Stimulated activated CD8-positive, alpha-beta memory T cell treated with anti-CD3 and anti-CD28 coated beads, Interleukin-15, amount 100 ng/mL, for 4 hours (primary cell): ENCODE data around the gene TRIM66.

Experiments used
- DNase-seq, 2 donors: peaks; one replicate each; pipeline ENCODE4 v3.0.0-alpha.2; 2020; ENCODE audit warnings: low read depth in 2 of 2

TRIM66 gene

GRCh38 chr11:8573777-8574176 is 108.7 kb downstream of the TRIM66 start:
- DNase-seq: no peak

- no peak for DNase-seq
These were observed 114.8 kb downstream of the TRIM66 start for GRCh38 chr11:8567602-8568198.

- no peak for DNase-seq
These were observed 115.8 kb downstream of the TRIM66 start for GRCh38 chr11:8566613-8567210.

- no peak for DNase-seq
These were observed 117.9 kb downstream of the TRIM66 start for GRCh38 chr11:8564526-8564925.
